NAMALWA (cell line): ENCODE results near the gene GRID2IP.
"Not testable (repeated sequence)": the region's sequence is repeated elsewhere in the genome, so short reads cannot be mapped to it uniquely, and the experiment has no call there.

Experiments
- DNase-seq: peaks from one replicate; pipeline ENCODE4 v3.0.0-alpha.2; 2015; ENCODE audit warnings: low spot score

Gene GRID2IP

GRCh38 chr7:6487184-6487545, 64.1 kb downstream of the GRID2IP start:
- no peak for DNase-seq

DNA sequence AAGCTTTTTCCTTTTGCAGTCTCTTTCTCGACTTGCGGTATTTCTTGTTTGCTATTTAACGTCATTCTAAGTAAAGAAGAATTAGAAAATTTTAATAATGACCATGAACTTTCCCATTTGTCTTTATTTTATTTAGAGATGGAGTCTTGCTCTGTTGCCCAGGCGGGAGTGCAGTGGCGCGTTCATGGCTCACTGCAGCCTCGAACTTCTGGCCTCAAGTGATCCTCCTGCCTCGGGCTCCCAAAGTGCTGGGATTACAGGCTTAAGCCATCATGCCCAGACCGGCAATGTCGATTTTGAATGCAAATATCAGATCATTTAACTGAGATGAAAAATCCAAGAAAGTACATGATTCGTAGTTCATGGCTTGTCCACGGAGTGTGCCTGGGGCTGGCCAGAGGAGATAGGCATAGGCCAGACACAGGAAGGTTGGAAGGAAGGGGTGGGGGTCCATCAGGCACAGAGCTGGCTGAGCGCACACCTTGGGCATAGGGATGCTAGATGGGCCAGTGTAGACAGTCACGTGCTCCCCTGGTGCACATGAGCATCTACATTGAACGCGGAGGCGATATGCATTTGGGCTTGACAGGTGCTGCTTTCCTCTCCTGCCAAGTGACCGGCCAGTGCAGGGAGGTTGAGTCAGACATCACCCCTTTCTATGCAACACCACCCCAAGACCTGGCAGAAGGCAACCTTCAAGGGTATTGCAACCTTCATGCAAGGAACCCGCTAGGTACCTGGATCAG, 64.7 kb downstream of the GRID2IP start:
- no peak for DNase-seq

DNA sequence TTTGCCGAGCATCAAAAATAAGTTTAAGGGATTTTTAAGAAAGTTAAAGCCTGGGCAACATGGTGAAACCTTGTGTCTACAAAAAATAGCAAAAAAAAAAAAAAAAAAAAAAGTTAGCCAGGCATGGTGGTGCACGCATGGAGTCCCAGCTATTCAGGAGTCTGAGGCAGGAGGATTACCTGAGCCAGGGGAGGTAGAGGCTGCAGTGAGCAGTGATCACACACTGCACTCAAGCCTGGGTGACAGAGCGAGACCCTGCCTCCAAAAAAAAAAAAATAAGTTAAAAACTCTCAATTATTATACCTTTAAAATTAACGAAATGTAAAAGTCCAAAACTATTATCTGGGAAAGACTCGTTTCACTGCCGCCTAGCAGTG, 68.5 kb downstream of the GRID2IP start:
- no peak for DNase-seq

DNA sequence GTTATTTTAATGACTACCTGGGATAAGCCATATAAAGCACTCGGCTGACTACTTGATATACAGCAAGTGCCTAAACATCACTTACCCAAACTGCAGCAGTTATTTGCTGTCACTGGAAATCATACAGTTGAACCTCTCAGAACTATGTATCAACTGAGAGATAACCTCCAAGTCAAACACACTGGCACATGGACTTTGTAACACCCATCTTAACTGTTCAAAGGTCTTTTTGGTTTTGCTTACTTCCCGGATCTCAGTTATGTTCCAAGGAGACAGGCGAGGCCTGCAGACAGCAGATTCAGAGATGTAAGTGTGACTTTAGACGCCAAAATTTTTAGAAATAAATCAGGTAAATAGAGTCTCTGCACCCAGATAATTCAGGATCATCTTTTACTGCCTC, 69.0 kb downstream of the GRID2IP start:
- no peak for DNase-seq

DNA sequence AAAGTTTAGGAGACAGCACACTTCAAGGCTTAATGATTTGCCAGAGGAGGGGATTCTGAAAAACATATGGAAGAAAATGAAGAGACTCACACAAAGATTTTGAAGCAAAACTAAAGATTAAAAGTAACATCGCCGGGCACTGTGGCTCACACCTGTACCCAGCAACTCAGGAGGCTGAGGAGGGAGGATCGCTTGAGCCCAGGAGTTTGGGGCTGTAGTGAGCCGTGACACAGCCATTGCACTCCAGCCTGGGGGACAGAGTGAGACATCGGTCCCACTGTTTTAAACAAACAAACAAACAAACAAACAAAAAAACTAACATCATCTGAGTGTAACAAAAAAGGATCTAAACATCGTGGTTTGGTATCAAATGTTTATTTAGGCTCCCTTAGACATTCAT, 69.8 kb downstream of the GRID2IP start:
- no peak for DNase-seq

DNA sequence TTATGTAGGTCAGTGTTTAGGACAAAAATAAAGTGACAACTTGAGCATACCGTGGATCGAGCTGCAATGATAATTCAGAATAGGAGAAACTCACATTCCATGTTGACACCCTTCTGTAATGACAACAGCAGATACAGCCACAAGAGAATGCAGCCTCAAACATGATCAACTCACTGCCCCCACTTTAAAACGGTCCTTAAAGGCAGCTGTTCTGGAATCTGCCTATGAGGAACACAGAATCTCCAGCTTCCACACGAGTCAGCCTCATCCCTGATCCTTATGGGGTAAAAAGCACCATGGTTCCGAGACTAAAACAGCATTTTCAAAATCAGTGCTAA, 71.0 kb downstream of the GRID2IP start:
- no peak for DNase-seq

GRCh38 chr7:6479067-6479466, 72.2 kb downstream of the GRID2IP start:
- no peak for DNase-seq

DNA sequence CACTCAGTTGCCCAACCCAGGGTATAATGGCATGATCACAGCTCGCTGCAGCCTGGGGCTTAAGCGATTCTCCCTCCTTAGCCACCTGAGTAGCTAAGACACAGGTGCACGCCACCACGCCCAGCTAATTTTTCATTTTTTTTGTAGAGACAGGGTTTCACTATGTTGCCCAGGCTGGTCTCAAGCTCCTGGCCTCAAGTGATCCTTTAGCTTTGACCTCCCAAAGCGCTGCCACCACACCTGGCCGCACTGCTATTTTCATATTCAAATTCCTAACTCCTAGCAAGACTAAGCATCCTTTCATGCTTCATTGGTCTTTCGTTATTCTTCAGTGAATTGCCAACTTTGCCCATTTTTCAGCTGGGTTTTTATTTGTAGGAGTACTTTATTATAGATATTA, 73.1 kb downstream of the GRID2IP start:
- no peak for DNase-seq

DNA sequence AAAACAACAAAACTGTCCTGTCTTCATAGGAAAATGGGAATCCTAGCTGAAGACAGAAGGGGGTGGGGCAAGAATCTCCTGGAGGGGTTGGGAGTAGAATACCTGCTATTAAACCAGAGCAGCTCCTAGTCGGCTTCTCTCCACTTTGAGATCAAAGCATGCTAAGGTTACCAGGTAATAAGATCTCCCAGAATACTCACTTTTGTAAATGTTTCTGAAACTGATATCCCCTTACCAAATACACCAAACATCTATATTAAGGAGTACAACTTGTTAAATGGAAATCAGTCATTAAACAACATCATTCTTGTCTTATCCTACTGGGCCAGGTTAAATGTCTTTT, 74.0 kb downstream of the GRID2IP start:
- no peak for DNase-seq

DNA sequence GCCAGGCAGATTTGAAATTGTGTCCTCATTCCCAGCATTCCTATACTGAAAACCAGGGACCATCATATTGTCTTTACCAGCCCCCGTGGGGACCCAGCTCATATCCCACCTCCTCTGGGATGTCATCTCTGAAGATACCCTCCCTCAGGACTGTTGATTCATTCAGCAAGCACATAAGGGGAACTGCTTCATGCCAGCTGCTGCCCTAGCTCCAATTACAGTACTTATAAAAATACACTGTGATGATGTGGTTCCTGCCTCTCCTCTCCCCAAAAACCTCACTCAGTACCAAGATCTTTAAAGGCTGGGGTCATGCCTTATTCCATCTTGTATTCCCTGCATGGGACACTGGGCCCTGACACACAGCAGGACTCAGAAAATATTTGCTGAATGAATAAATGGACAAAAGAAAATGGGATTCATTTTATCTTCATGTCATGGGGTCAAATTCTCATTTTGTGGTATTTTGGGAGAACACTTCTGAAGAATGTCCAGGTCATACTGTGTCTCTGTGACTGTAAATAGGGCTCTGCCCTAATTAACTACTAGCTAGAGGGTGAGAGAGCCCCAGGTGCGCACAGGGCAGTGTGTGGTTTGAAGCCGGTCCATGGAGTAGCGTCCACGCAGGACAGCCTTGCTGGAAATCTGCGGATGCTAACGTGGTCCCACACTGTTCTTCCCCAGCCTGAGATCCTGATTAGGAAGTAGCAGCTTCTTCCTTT, 74.5 kb downstream of the GRID2IP start:
- no peak for DNase-seq

DNA sequence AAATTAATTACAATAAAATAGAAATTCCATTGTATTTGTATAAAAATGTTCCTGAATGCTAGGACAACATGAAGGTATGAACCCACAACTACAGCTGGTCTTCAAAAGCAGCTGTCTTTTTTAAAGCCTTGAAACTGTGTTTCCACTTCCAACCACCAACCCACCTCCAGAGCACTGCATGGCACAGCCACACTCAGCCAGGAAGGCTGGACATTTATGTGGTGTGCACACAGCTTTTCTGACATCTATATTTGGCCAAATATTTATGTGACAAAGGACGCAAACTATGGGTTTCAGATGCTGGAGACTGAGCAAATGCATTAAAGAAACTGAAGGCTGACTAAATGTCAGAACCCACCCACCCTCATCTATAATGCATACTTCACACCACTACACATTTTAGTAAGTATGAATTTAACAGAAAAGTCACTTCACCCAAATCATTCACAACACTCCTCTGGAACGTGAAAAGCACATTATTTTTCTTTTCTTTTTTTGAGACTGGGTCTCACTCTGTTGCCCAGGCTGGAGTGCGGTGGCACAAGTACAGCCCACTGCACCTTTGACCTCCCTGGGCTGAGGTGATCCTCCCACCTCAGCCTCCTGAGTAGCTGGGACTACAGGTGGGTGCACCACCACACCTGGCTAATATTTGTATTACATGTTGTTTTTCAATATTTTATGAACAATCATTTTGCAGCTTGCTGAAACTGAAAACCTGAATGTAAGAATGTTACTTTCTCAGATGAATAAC, 75.7 kb downstream of the GRID2IP start:
- DNase-seq, result no peak

DNA sequence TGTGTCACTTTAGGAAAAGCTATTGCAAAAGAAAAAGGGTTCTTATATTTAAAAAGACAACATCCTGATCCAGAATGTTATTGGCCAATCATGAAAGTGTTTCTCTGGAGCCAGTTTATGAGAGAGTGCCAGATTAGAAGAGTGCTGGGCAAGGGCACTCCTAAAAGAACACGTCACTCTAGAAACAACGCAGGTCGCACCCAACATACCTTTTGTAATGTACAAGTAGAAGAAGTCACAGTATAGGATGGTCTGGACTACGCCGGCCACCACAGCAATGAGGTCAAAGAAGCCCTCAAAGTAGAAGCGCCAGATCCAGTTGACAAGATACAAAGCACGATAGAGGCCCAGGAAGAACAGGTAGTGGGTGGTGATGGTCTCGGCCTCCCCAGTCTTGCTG, 85.4 kb downstream of the GRID2IP start:
- no peak for DNase-seq

DNA sequence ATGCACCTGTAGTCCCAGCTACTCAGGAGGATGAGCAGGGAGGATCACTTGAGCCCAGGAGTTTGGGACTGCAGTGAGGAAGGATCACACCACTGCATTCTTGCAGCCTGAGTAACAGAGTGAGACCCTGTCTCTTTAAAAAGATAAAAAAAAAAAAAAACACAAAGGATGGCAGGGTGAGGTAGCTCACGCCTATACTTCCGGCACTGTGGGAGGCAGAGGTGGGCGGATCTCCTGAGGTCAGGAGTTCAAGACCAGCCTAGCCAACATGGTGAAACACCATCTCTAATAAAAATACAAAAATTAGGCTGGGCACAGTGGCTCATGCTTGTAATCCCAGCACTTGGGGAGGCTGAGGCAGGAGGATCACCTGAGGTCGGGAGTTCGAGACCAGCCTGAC, 87.7 kb downstream of the GRID2IP start:
- DNase-seq, result not testable (repeated sequence)

- DNase-seq, result no peak
These were observed 89.2 kb downstream of the GRID2IP start for GRCh38 chr7:6461946-6462550.

DNA sequence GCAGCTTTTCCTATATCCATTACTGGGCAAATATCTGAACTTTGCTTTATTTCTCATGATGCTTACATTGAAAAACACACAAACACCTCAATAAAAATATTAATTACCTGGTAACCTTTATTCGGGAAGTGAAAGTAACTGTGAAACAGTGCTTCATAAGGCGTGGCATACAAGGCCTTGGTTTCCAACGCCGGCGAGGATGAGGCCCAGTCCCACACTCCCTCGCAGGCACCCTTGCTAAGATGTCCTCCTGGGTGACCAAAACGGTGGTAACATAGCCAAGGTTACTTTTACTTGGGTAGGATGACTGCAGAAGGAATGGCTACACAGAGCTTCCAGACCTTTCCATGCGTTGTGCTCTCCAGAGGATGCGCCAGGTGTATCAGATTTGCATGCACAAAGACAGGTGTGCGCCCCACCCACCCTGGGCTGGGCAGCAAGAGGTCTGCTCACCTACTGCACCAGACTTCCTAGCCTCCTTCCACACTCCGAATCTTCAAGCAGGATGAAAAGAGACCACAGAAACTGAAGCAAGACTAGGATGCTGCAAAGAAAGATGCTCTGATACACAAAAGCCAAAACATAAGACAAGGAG, 90.2 kb downstream of the GRID2IP start:
- DNase-seq, result no peak

- DNase-seq, result no peak
These were observed 91.0 kb downstream of the GRID2IP start for GRCh38 chr7:6460303-6460702.

GRCh38 chr7:6458676-6459075, 92.6 kb downstream of the GRID2IP start:
- DNase-seq, result not testable (repeated sequence)

DNA sequence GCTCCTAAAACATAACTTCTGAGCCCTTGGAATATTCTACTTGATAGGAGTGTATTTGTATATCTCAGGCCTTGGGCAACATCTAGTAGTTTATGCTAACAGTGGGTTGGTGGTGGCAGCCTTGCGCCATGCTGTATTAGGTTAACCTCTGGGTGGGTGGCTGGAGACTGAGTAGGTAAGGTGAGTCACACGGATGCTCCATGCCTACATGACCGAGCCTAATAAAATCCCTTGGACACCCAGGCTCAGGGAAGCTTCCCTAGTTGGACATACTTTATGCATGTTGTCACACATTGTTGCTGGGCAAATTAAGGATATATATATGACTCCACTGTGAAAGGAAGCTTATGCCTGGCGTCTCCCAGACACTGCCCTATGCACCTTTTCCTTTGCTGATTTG, 97.5 kb downstream of the GRID2IP start:
- DNase-seq, result no peak

DNA sequence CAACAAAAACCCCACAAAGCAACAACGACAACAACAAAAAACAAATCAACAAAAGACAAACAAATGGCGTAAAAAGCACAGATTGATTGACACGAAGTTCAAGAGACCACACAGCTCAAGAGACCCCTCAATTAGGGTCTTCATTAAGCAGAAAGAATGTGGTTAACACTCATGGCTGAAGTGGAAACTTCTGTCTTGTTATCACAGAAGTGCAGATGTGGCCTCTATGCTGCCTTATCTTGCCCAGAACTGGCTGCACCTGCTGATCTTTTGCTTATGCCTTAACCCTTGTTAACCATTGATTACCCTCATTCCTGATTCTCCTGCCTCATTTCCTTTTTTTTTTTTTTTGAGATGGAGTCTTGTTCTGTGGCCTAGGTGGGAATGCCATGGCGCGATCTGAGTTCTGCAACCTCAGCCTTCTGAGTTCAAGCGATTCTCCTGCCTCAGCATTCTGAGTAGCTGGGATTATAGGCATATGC, 100.0 kb downstream of the GRID2IP start:
- DNase-seq, result peak; percentile 29

GRCh38 chr7:6450591-6450990, 100.7 kb downstream of the GRID2IP start:
- DNase-seq, result not testable (repeated sequence)

DNA sequence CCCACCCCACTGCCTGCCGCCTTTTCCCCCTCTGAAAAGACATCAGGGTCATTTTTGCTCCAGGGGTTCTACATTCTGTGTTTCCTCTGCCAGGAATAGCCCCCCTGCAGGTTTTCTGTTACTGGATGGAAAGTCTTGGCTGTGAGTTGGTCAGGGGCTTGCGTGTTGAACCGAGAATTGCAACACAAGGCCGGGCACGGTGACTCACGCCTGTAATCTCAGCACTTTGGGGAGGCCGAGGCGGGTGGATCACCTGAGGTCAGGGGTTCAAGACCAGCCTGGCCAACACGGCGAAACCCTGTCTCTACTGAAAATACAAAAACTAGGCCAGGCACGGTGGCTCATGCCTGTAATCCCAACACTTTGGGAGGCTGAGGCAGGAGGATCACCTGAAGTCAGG, 101.4 kb downstream of the GRID2IP start:
- not testable (repeated sequence) for DNase-seq

DNA sequence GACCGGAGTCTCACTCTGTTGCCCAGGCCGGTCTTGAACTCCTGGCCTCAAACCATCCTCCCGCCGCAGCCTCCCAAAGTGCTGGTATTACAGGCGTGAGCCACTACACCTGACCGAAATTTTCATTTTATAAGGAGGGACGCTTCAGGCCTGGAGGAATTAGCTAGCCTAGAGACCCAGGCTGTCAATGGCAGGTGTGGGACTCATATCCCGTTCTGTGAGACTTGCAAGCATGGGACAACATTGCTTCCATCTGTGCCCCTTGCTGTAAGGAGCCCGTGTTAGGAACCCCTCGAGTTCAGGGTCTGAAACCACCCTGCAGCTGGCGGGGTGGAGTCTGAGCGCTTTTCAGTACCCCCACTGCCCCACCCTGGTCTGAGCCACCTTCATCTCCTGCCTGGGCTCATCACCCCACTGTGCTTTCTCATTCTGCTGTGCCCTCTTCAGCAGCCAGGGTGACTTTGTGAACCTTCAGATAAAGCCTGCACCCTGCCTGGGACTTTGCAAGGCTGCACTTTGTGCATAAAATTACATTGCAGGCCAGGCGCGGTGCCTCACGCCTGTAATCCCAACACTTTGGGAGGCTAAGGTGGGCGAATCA, 102.2 kb downstream of the GRID2IP start:
- peak; percentile 34 for DNase-seq
